Esophagus muscularis mucosa (tissue), 4 donors: ENCODE measurements around the gene SLC25A11.

ENCODE experiments used
- EP300 ChIP-seq: sonication (generic); formaldehyde crosslinking; IDR thresholded peaks from one replicate; pipeline ENCODE4 v1.6.1; 2017; ENCODE audit warnings: antibody characterized with exemption
- POLR2AphosphoS5 ChIP-seq, 2 donors: sonication (generic); formaldehyde crosslinking; IDR thresholded peaks; one replicate each; pipeline ENCODE4 v1.6.1; 2017; ENCODE audit warnings: antibody characterized with exemption in 2 of 2
- TF ChIP-seq, protein P1 (sequence below), 3 experiments: fragments of 200-600 bp in 2 of 3; fragments of 450-650 bp in 1 of 3; sonication (generic) in 2 of 3; IDR thresholded peaks; one replicate each; pipeline ENCODE4 v1.5.1; 2017 to 2019; ENCODE audit warnings: antibody characterized with exemption in 3 of 3, mild to moderate bottlenecking in 2 of 3, moderate library complexity in 1 of 3

DNA sequence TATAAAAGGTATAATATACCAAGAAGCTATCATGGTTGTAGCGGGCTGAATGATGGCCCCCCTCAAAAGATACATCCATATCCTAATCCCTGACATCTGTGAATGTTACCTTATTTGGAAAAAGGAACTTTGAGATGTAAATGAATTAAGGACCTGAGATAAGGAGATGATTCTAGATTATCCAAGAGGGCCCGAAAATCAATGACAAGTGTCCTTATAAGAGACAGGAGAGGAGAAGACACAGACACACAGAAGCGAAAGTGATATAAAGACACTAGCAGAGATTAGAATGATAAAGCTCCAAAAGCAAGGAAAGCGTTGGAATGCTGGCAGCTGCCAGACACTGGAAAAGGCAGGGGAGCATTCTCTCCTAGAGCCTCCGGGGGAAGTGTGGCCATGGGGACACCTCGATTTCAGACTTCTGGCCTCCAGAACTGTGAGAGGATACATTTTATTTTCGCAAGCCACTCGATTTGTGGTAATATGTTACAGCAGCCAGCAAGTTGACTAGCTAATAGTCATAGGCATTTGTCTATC, 20.3 kb downstream of the SLC25A11 start:
- TF ChIP-seq, protein P1, sequence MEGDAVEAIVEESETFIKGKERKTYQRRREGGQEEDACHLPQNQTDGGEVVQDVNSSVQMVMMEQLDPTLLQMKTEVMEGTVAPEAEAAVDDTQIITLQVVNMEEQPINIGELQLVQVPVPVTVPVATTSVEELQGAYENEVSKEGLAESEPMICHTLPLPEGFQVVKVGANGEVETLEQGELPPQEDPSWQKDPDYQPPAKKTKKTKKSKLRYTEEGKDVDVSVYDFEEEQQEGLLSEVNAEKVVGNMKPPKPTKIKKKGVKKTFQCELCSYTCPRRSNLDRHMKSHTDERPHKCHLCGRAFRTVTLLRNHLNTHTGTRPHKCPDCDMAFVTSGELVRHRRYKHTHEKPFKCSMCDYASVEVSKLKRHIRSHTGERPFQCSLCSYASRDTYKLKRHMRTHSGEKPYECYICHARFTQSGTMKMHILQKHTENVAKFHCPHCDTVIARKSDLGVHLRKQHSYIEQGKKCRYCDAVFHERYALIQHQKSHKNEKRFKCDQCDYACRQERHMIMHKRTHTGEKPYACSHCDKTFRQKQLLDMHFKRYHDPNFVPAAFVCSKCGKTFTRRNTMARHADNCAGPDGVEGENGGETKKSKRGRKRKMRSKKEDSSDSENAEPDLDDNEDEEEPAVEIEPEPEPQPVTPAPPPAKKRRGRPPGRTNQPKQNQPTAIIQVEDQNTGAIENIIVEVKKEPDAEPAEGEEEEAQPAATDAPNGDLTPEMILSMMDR (IDR thresholded peaks at IDR 0.05), result no peak
- no peak for TF ChIP-seq POLR2AphosphoS5 (IDR thresholded peaks at IDR 0.05)
- no peak for TF ChIP-seq EP300
